ENCODE data around the gene PDS5A. TPM values are rescaled to one million over a fixed set of nuclear protein-coding genes. Genes with fewer than 3 reads are reported as not detected.
"Not testable (repeated sequence)": the region's sequence is repeated elsewhere in the genome, so short reads cannot be mapped to it uniquely, and the experiment has no call there.

The PDS5A gene
- total RNA-seq, 1 donor from 2014 or later = 69.3 TPM

DNA sequence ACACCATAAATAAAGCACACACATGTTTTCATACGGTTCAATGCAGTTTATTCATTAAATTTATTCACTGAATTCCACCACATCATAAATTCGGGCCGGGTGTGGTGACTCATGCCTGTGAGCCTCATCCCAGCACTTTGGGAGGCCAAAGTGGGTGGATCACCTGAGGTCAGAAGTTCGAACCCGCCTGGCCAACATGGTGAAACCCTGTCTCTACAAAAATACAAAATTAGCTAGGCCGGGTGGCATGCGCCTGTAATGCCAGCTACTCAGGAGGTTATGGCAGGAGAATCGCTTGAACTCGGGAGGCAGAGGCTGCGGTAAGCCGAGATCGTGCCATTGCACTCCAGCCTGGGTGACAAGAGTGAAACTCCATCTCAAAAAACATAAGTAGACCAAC is 131.6 kb downstream of the PDS5A start:
- DNase-seq (ENCODE audit: low read depth) = no peak
- no peak overlapping the region for H3K4me3 ChIP-seq (ENCODE audit: low read depth, low read length)
- TF ChIP-seq, protein P1, sequence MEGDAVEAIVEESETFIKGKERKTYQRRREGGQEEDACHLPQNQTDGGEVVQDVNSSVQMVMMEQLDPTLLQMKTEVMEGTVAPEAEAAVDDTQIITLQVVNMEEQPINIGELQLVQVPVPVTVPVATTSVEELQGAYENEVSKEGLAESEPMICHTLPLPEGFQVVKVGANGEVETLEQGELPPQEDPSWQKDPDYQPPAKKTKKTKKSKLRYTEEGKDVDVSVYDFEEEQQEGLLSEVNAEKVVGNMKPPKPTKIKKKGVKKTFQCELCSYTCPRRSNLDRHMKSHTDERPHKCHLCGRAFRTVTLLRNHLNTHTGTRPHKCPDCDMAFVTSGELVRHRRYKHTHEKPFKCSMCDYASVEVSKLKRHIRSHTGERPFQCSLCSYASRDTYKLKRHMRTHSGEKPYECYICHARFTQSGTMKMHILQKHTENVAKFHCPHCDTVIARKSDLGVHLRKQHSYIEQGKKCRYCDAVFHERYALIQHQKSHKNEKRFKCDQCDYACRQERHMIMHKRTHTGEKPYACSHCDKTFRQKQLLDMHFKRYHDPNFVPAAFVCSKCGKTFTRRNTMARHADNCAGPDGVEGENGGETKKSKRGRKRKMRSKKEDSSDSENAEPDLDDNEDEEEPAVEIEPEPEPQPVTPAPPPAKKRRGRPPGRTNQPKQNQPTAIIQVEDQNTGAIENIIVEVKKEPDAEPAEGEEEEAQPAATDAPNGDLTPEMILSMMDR (IDR thresholded peaks at IDR 0.05; ENCODE audit: insufficient read depth, low read length, poor library complexity, severe bottlenecking) = no peak
- H3K27me3 ChIP-seq (ENCODE audit: control insufficient read depth, insufficient read depth, low read length) = no peaks in the 10 kb centered on the region
- H3K36me3 ChIP-seq (ENCODE audit: control insufficient read depth, insufficient read depth, low read length) = no peaks in the 10 kb centered on the region

DNA sequence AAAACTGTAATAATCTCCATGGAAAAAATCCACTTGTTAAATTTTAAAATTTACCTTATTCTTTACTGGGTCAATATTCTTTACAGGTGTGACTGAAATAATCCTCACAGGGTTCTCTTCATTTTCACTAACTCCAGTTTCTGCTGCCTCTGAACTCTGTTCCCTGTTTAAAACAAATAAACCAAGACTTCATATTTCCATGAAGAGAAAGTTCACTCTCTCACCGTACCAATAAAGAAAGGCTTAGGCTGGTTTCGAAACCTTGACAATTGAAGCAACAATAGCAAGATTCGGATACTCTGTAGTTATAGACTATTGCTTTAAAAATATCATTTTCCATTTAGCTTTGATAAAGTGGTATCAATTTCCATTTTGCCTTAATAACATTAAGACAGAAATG is 135.8 kb downstream of the PDS5A start:
- TF ChIP-seq, protein P1 (IDR thresholded peaks at IDR 0.05; ENCODE audit: insufficient read depth, low read length, poor library complexity, severe bottlenecking) = no peak
- H3K4me3 ChIP-seq (ENCODE audit: low read depth, low read length) = no peak overlapping the region
- H3K27me3 ChIP-seq (ENCODE audit: control insufficient read depth, insufficient read depth, low read length) = no peaks in the 10 kb centered on the region
- H3K36me3 ChIP-seq (ENCODE audit: control insufficient read depth, insufficient read depth, low read length) = peaks cover 2% of the 10 kb centered on the region
- DNase-seq (ENCODE audit: low read depth) = no peak

DNA sequence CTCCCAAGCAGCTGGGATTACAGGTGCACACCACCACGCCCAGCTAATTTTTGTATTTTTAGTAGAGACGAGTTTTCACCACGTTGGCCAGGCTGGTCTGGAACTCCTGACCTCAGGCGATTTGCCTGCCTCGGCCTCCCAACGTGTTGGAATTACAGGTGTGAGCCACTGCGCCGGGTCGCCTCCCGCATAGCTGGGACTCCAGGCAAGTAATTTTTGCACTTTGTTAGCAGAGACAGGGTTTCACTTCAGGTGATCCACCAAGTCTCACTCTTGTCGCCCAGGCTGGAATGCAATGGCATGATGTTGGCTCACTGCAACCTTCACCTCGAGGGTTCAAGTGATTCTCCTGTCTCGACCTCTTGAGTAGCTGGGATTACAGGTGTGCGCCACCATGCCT is 137.2 kb downstream of the PDS5A start:
- DNase-seq (ENCODE audit: low read depth); H3K36me3 ChIP-seq (ENCODE audit: control insufficient read depth, insufficient read depth, low read length): not testable (repeated sequence)

DNA sequence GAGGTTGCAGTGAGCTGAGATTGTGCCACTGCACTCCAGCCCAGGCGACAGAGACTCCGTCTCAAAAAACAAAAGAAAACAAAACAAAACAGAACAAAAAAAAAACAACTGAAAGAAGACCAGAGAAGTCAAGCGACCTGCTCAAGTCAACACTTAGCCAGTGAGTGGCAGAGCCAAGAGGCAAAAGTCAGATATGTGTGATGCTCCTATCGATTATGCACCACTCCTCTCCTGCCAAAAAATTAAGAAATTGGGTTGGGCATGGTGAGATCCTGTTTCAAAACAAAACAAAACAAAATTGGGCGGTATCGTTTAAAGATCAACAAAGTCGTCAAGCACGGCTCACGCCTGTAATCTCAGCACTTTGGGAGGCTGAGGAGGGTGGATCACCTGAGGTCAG is 137.7 kb downstream of the PDS5A start:
- Histone ChIP-seq H3K27me3 (ENCODE audit: control insufficient read depth, insufficient read depth, low read length) (no peaks in the 10 kb centered on the region), H3K4me3 (ENCODE audit: low read depth, low read length) (no peak overlapping the region), H3K36me3 (ENCODE audit: control insufficient read depth, insufficient read depth, low read length) (peaks cover 2% of the 10 kb centered on the region)
- TF ChIP-seq, protein P1 (IDR thresholded peaks at IDR 0.05; ENCODE audit: insufficient read depth, low read length, poor library complexity, severe bottlenecking) = no peak
- no peak for DNase-seq (ENCODE audit: low read depth)

More for the DNA sequence above, 137.2 kb downstream of the PDS5A start:
- H3K27me3 ChIP-seq (ENCODE audit: control insufficient read depth, insufficient read depth, low read length); H3K4me3 ChIP-seq (ENCODE audit: low read depth, low read length): not testable (repeated sequence)

DNA sequence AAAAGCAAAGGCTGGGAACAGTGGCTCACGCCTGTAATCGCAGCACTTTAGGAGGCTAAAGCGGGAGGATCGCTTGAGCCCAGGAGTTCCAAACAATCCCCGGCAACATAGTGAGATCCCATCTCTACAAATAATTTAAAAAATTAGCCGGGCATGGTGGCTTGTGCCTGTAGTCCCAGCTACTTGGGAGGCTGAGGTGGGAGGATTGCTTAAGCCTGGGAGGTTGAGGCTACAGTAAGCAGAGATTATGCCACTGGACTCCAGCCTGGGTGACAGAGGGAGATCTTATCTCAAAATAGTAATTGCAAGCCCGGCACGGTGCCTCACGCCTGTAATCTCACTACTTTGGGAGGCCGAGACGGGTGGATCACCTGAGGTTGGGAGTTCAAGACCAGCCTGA is 139.3 kb downstream of the PDS5A start:
- H3K27me3 ChIP-seq (ENCODE audit: control insufficient read depth, insufficient read depth, low read length); H3K36me3 ChIP-seq (ENCODE audit: control insufficient read depth, insufficient read depth, low read length); DNase-seq (ENCODE audit: low read depth); H3K4me3 ChIP-seq (ENCODE audit: low read depth, low read length): not testable (repeated sequence)

DNA sequence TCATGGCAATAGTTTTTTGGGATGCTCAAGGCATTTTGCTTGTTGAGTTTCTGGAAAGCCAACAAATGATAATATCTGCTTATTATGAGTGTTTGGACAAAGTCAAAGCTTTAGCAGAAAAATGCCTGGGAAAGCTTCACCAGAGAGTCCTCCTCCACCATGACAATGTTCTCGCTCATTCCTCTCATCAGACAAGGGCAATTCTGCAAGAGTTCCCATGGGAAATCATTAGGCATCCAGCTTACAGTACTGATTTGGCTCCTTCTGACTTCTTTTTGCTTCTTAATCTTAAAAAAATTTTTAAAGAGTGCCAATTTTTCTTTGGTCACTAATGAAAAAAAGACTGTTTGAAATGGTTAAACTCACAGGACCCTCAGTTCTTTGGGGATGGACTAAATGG is 143.4 kb downstream of the PDS5A start:
- Histone ChIP-seq H3K27me3 (ENCODE audit: control insufficient read depth, insufficient read depth, low read length) (no peaks in the 10 kb centered on the region), H3K4me3 (ENCODE audit: low read depth, low read length) (no peak overlapping the region), H3K36me3 (ENCODE audit: control insufficient read depth, insufficient read depth, low read length) (no peaks in the 10 kb centered on the region)
- DNase-seq (ENCODE audit: low read depth) = no peak
- TF ChIP-seq, protein P1 (IDR thresholded peaks at IDR 0.05; ENCODE audit: insufficient read depth, low read length, poor library complexity, severe bottlenecking) = no peak

DNA sequence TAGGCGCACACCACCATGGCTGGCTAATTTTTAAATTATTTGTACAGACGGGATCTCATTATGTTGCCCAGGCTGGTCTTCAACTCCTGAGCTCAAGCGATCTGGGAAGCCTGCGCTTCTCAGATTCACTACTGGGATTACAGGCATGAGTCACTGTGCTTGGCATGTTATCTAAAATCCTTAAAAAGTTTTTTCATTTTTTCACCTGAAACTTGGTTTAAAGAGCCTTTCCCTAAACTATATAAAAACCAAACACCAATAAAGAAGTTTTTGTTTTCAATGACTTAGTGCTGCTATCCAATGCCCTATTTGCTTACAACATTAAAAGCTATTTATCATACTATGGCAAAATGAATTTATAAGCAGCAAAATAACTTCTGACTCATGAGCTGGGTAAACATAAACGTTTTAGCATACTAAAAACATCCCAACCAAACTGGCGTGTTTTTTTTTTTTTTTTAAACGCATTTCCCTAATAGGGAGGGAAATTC is 151.9 kb downstream of the PDS5A start:
- TF ChIP-seq, protein P1 (IDR thresholded peaks at IDR 0.05; ENCODE audit: insufficient read depth, low read length, poor library complexity, severe bottlenecking) = no peak
- Histone ChIP-seq H3K4me3 (ENCODE audit: low read depth, low read length) (no peak overlapping the region), H3K27me3 (ENCODE audit: control insufficient read depth, insufficient read depth, low read length) (no peaks in the 10 kb centered on the region), H3K36me3 (ENCODE audit: control insufficient read depth, insufficient read depth, low read length) (no peaks in the 10 kb centered on the region)
- DNase-seq (ENCODE audit: low read depth) = no peak
